Upper lobe of left lung (tissue), 4 donors: Measurements from ENCODE around the gene DNAJC18.

ENCODE experiments used
- POLR2AphosphoS5 ChIP-seq, 2 donors: sonication (generic); formaldehyde crosslinking; IDR thresholded peaks; one replicate each; pipeline ENCODE4 v1.5.1; 2017; ENCODE audit warnings: antibody characterized with exemption in 2 of 2
- TF ChIP-seq, protein P1 (sequence below), 6 experiments: fragments of 450-650 bp in 4 of 6; fragments of 200-600 bp in 2 of 6; sonication (generic) in 2 of 6; IDR thresholded peaks; one replicate each; pipeline ENCODE4 v1.5.1; 2016 to 2019; ENCODE audit warnings: antibody characterized with exemption in 6 of 6

DNA sequence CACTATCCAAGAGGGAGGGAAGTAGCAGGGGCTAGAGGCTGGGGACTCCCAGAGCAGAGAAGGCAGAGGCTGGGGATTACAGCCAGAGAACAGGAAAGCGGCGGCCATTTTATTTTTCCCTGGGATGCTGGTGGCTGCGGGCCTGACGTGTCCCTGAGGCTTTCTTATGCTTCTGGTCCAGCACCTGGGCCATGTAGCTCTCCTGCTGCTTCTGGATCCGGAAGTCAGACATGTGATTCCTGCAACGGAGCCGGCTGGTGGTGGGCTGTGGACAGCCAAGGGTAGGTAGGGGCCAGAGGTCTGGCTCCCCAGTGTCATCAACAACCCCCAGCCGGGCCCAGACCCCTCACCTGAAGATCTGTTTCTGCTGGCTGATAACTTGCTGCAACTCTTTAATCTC lies 42.6 kb downstream of the DNAJC18 start:
- TF ChIP-seq, protein P1, sequence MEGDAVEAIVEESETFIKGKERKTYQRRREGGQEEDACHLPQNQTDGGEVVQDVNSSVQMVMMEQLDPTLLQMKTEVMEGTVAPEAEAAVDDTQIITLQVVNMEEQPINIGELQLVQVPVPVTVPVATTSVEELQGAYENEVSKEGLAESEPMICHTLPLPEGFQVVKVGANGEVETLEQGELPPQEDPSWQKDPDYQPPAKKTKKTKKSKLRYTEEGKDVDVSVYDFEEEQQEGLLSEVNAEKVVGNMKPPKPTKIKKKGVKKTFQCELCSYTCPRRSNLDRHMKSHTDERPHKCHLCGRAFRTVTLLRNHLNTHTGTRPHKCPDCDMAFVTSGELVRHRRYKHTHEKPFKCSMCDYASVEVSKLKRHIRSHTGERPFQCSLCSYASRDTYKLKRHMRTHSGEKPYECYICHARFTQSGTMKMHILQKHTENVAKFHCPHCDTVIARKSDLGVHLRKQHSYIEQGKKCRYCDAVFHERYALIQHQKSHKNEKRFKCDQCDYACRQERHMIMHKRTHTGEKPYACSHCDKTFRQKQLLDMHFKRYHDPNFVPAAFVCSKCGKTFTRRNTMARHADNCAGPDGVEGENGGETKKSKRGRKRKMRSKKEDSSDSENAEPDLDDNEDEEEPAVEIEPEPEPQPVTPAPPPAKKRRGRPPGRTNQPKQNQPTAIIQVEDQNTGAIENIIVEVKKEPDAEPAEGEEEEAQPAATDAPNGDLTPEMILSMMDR (IDR thresholded peaks at IDR 0.05): no peak
- no peak for TF ChIP-seq POLR2AphosphoS5 (IDR thresholded peaks at IDR 0.05)
